Forelimb muscle (tissue), 1 donor: ENCODE measurements around the gene TCAP. TPM values are rescaled to one million over a fixed set of nuclear protein-coding genes. Genes with fewer than 3 reads are reported as not detected.
"Not testable (repeated sequence)": the region's sequence is repeated elsewhere in the genome, so short reads cannot be mapped to it uniquely, and the experiment has no call there.

Experiments used
- DNase-seq: peaks from one replicate; pipeline ENCODE4 v3.0.0-alpha.2; 2013; ENCODE audit warnings: low read depth
- polyA plus RNA-seq: library from polyadenylated mRNA; unstranded; fragments of 120-200 nt; gene quantifications from one replicate; pipeline ENCODE4 v1.2.1, GENCODE V29; 2013; ENCODE audit not compliant: insufficient read length

The TCAP gene
- polyA plus RNA-seq, 1 donor, result 399 TPM

GRCh38 chr17:39702901-39703893 is 38.0 kb downstream of the TCAP start:
- no peak for DNase-seq

GRCh38 chr17:39703913-39704312 is 38.8 kb downstream of the TCAP start:
- no peak for DNase-seq

GRCh38 chr17:39704821-39705551 is 39.8 kb downstream of the TCAP start:
- no peak for DNase-seq

- no peak for DNase-seq
Measured at GRCh38 chr17:39705786-39706348, 40.7 kb downstream of the TCAP start.

GRCh38 chr17:39706383-39706782 is 41.2 kb downstream of the TCAP start:
- no peak for DNase-seq

GRCh38 chr17:39706921-39707337 is 41.8 kb downstream of the TCAP start:
- no peak for DNase-seq

- DNase-seq, result no peak
Measured at GRCh38 chr17:39709319-39709997, 44.3 kb downstream of the TCAP start.

- DNase-seq, result no peak
Measured at GRCh38 chr17:39709998-39710964, 45.1 kb downstream of the TCAP start.

- not testable (repeated sequence) for DNase-seq
Measured at GRCh38 chr17:39711071-39711470, 45.9 kb downstream of the TCAP start.

- DNase-seq, result no peak
Measured at GRCh38 chr17:39711851-39712250, 46.7 kb downstream of the TCAP start.

- DNase-seq, result no peak
Measured at GRCh38 chr17:39714234-39714633, 49.1 kb downstream of the TCAP start.

GRCh38 chr17:39715375-39716072 is 50.4 kb downstream of the TCAP start:
- DNase-seq, result no peak

Other genes with a start within 250 kb of the TCAP start
- gene MED1, start 214.1 kb upstream of the TCAP start, polyA plus RNA-seq, result 26.4 TPM
- 29.6 TPM for gene CDK12, start 203.9 kb upstream of the TCAP start, polyA plus RNA-seq
- gene NEUROD2, start 57.4 kb upstream of the TCAP start, polyA plus RNA-seq, result 0.05 TPM
- 1.0 TPM for gene PPP1R1B, start 38.4 kb upstream of the TCAP start, polyA plus RNA-seq
- gene STARD3, start 28.2 kb upstream of the TCAP start, polyA plus RNA-seq, result 29.9 TPM
- gene PNMT, start 3.1 kb downstream of the TCAP start, polyA plus RNA-seq, result 4.8 TPM
- 19.2 TPM for gene PGAP3, start 22.7 kb downstream of the TCAP start, polyA plus RNA-seq
- gene ERBB2, start 34.7 kb downstream of the TCAP start, polyA plus RNA-seq, result 121 TPM
- 18.1 TPM for gene MIEN1, start 65.2 kb downstream of the TCAP start, polyA plus RNA-seq
- gene GRB7, start 72.6 kb downstream of the TCAP start, polyA plus RNA-seq, result 0.51 TPM
- 0.22 TPM for gene IKZF3, start 199.0 kb downstream of the TCAP start, polyA plus RNA-seq
- not detected for gene ZPBP2, start 202.9 kb downstream of the TCAP start, polyA plus RNA-seq